Hepatocyte (in vitro differentiated cells): ENCODE results near the gene EYS. TPM values are rescaled to one million over a fixed set of nuclear protein-coding genes. Genes with fewer than 3 reads are reported as not detected.

Experiments
- DNase-seq: peaks from one replicate; pipeline ENCODE4 v3.0.0-alpha.2; 2016; ENCODE audit warnings: low spot score
- H2AFZ ChIP-seq: fragments of 200-600 bp; sonication (generic); 2 replicates; pipeline ENCODE4 v1.6.0; 2016; ENCODE audit warnings: antibody characterized with exemption, mild to moderate bottlenecking
- H3K27ac ChIP-seq: fragments of 200-600 bp; sonication (generic); 2 replicates; pipeline ENCODE4 v1.5.1; 2016; ENCODE audit warnings: mild to moderate bottlenecking
- H3K27me3 ChIP-seq: fragments of 200-600 bp; sonication (generic); 2 replicates; pipeline ENCODE4 v1.6.1; 2016
- H3K36me3 ChIP-seq: fragments of 200-600 bp; sonication (generic); replicated peaks from 2 replicates; pipeline ENCODE4 v1.5.1; 2016; ENCODE audit warnings: low read depth; ENCODE audit not compliant: insufficient read depth
- H3K4me1 ChIP-seq: fragments of 200-600 bp; sonication (generic); 2 replicates; pipeline ENCODE4 v1.5.1; 2016; ENCODE audit warnings: mild to moderate bottlenecking, moderate library complexity; ENCODE audit not compliant: insufficient read depth
- H3K4me2 ChIP-seq: fragments of 200-600 bp; sonication (generic); 2 replicates; pipeline ENCODE4 v1.6.0; 2016
- H3K4me3 ChIP-seq: fragments of 200-600 bp; sonication (generic); 2 replicates; pipeline ENCODE4 v1.5.1; 2016; ENCODE audit warnings: mild to moderate bottlenecking
- H3K79me2 ChIP-seq: fragments of 200-600 bp; sonication (generic); 2 replicates; pipeline ENCODE4 v1.6.0; 2017; ENCODE audit warnings: mild to moderate bottlenecking
- H3K9me2 ChIP-seq: fragments of 200-600 bp; sonication (generic); replicated peaks from 2 replicates; pipeline ENCODE4 v1.6.0; 2017; ENCODE audit warnings: mild to moderate bottlenecking; ENCODE audit not compliant: insufficient read depth
- H3K9me3 ChIP-seq: fragments of 200-600 bp; sonication (generic); 2 replicates; pipeline ENCODE4 v1.5.1; 2016; ENCODE audit warnings: low read depth, mild to moderate bottlenecking
- H4K20me1 ChIP-seq: fragments of 200-600 bp; sonication (generic); 2 replicates; pipeline ENCODE4 v1.6.0; 2016; ENCODE audit warnings: mild to moderate bottlenecking; ENCODE audit not compliant: insufficient read depth, poor library complexity, severe bottlenecking
- CTCF ChIP-seq: fragments of 200-600 bp; sonication (generic); IDR thresholded peaks from 2 replicates; pipeline ENCODE4 v1.5.1; 2016; ENCODE audit warnings: antibody characterized with exemption, mild to moderate bottlenecking; ENCODE audit not compliant: poor library complexity
- EZH2 ChIP-seq: fragments of 200-600 bp; sonication (generic); IDR thresholded peaks from 2 replicates; pipeline ENCODE4 v1.6.1; 2016; ENCODE audit warnings: antibody characterized with exemption, mild to moderate bottlenecking, borderline replicate concordance
- EZH2phosphoT487 ChIP-seq: fragments of 200-600 bp; sonication (generic); IDR thresholded peaks from one replicate; pipeline ENCODE4 v1.6.1; 2018; ENCODE audit warnings: antibody characterized with exemption, mild to moderate bottlenecking, low read depth, moderate library complexity; ENCODE audit not compliant: unreplicated experiment, severe bottlenecking
- WGBS: methylation state at CpG from one replicate; pipeline ENCODE4 v1.1.6; 2016; ENCODE audit warnings: low lambda C conversion rate; ENCODE audit errors: missing lambda C conversion rate; 5-methylcytosine and 5-hydroxymethylcytosine counted together
- polyA plus RNA-seq: library from polyadenylated mRNA; unstranded; fragments of >200 nt; fragmentation: Nextera tagmentation; extraction: Ambion mirVana; gene quantifications from 2 replicates; pipeline ENCODE4 v1.2.1, GENCODE V29; 2016
- total RNA-seq: library from RNA; depleted of rRNA; stranded (reverse); fragments of >200 nt; gene quantifications from 2 replicates; pipeline ENCODE4 v1.2.3, GENCODE V29; 2014

Gene EYS
- total and polyA plus RNA-seq, 2 experiments from 2014 or later = 0.57 to 0.68 TPM

DNA sequence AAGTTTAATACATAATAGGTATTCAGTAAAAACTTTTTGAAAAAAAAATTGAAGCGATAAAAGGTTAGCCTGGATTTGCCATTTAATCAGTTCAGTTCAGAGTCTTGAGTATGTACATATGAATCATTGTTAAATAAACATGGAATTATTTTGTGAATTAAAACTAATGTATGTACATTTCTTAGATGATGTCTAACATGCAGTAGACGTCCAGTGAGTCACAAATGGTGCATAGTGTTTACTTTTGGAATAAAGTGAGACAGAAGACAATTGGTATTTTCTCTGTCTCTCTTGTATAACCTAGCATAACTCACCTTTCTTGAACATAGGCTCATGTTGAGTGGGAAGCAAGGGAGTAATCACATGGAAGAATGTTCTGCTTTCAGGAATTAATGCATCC, 83.5 kb downstream of the EYS start:
- 66% methylated on average over 2 of the region's 2 CpGs for WGBS

GRCh38 chr6:65610746-65611145, 96.3 kb downstream of the EYS start:
- TF ChIP-seq EZH2 = no peak
- no peak for TF ChIP-seq EZH2phosphoT487
- TF ChIP-seq CTCF = no peak
- Histone ChIP-seq H3K27ac (no peak overlapping the region), H3K79me2 (no peaks in the 10 kb centered on the region), H3K9me3 (no peaks in the 10 kb centered on the region), H2AFZ (no peak overlapping the region), H3K27me3 (no peaks in the 10 kb centered on the region), H3K36me3 (no peaks in the 10 kb centered on the region), H3K4me3 (no peak overlapping the region), H3K9me2 (no peaks in the 10 kb centered on the region), H3K4me2 (no peak overlapping the region), H3K4me1 (no peaks in the 10 kb centered on the region), H4K20me1 (no peaks in the 10 kb centered on the region)
- no peak for DNase-seq
- 93% methylated on average over 2 of the region's 2 CpGs for WGBS

More for the DNA sequence above, 83.5 kb downstream of the EYS start:
- TF ChIP-seq EZH2phosphoT487 (no peak), CTCF (no peak), EZH2 (no peak)
- H3K27ac ChIP-seq = no peak overlapping the region
- H4K20me1 ChIP-seq = no peaks in the 10 kb centered on the region
- H3K4me2 ChIP-seq = no peak overlapping the region
- no peaks in the 10 kb centered on the region for H3K4me1 ChIP-seq
- DNase-seq = no peak
- H2AFZ ChIP-seq = no peak overlapping the region
- no peaks in the 10 kb centered on the region for H3K27me3 ChIP-seq
- no peaks in the 10 kb centered on the region for H3K9me3 ChIP-seq
- H3K9me2 ChIP-seq = no peaks in the 10 kb centered on the region
- no peaks in the 10 kb centered on the region for H3K36me3 ChIP-seq
- H3K79me2 ChIP-seq = no peaks in the 10 kb centered on the region
- no peak overlapping the region for H3K4me3 ChIP-seq

DNA sequence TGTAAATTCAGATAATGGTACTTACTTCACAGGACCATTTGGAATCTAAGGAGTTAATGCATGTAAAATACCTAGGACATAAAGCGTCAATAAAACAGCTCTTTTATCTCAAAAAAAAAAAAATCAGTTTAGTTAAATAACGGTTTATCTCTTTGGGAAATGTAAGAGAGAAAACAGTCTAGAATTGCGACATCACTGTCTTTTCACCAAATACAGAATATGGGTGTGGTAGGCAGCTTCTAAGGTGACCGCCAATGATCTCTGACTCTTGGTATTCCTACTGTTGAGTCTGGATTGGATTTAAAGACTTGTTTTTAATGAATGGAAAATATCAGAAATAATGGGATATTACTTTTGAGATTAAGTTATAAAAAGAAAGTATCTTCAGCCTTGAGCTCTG, 111.5 kb downstream of the EYS start:
- no peak overlapping the region for H2AFZ ChIP-seq
- WGBS = 70% methylated on average over 4 of the region's 4 CpGs
- H4K20me1 ChIP-seq = no peaks in the 10 kb centered on the region
- no peak overlapping the region for H3K4me2 ChIP-seq
- DNase-seq = no peak
- H3K4me1 ChIP-seq = no peaks in the 10 kb centered on the region
- H3K4me3 ChIP-seq = no peak overlapping the region
- H3K9me3 ChIP-seq = no peaks in the 10 kb centered on the region
- H3K27me3 ChIP-seq = no peaks in the 10 kb centered on the region
- no peak overlapping the region for H3K27ac ChIP-seq
- H3K79me2 ChIP-seq = no peaks in the 10 kb centered on the region
- no peak for TF ChIP-seq EZH2phosphoT487
- no peak for TF ChIP-seq EZH2
- TF ChIP-seq CTCF = no peak
- H3K9me2 ChIP-seq = no peaks in the 10 kb centered on the region
- H3K36me3 ChIP-seq = no peaks in the 10 kb centered on the region

- no peaks in the 10 kb centered on the region for H3K4me1 ChIP-seq
- no peak overlapping the region for H2AFZ ChIP-seq
- no peaks in the 10 kb centered on the region for H3K27me3 ChIP-seq
- no peak overlapping the region for H3K4me2 ChIP-seq
- H3K9me3 ChIP-seq = no peaks in the 10 kb centered on the region
- TF ChIP-seq EZH2 (no peak), EZH2phosphoT487 (no peak), CTCF (no peak)
- H3K27ac ChIP-seq = no peak overlapping the region
- 34% methylated on average over 1 of the region's 1 CpG for WGBS
- DNase-seq = no peak
- H4K20me1 ChIP-seq = no peaks in the 10 kb centered on the region
- H3K36me3 ChIP-seq = no peaks in the 10 kb centered on the region
- H3K9me2 ChIP-seq = no peaks in the 10 kb centered on the region
- no peaks in the 10 kb centered on the region for H3K79me2 ChIP-seq
- H3K4me3 ChIP-seq = no peak overlapping the region
These were observed 136.7 kb downstream of the EYS start for GRCh38 chr6:65570340-65570739.
